Activated T-helper 2 cell treated with anti-CD3 and anti-CD28 coated beads, Interferon-gamma antibody, Interleukin-2, Interleukin-4, amounts not matched to agents 10 μg/mL and 5 μg/mL and 100 μg/mL, durations not matched to agents 14 hours and 24 hours and 36 hours (primary cell): ENCODE measurements around the gene HYAL3. TPM values are rescaled to one million over a fixed set of nuclear protein-coding genes. Genes with fewer than 3 reads are reported as not detected.

Source experiments
- DNase-seq: peaks from one replicate; pipeline ENCODE4 v3.0.0; 2021; ENCODE audit warnings: low spot score
- H3K27ac Mint-ChIP-seq: one replicate; pipeline ENCODE4 v1.8.0; 2021; ENCODE audit warnings: mixed read lengths
- H3K27me3 Mint-ChIP-seq: one replicate; pipeline ENCODE4 v1.8.0; 2021; ENCODE audit warnings: low read depth, mixed read lengths
- H3K36me3 Mint-ChIP-seq: one replicate; pipeline ENCODE4 v1.8.0; 2021; ENCODE audit warnings: low read depth, mixed read lengths
- H3K4me1 Mint-ChIP-seq: one replicate; pipeline ENCODE4 v1.8.0; 2021; ENCODE audit warnings: low read depth, mixed read lengths
- H3K4me3 Mint-ChIP-seq: one replicate; pipeline ENCODE4 v1.8.0; 2021; ENCODE audit warnings: low read depth, mild to moderate bottlenecking, moderate library complexity, mixed read lengths
- H3K9me3 Mint-ChIP-seq: one replicate; pipeline ENCODE4 v1.8.0; 2021; ENCODE audit warnings: mixed read lengths
- intact Hi-C: fragments of 100-400 bp; cut with micrococcal nuclease; formaldehyde crosslinking; loops from one replicate; pipeline ENCODE4 v1.15.1; 2023
- total RNA-seq: library from RNA; stranded (reverse); gene quantifications from 2 replicates; pipeline ENCODE4 v1.2.3, GENCODE V29; 2022

Gene HYAL3
- total RNA-seq, 1 donor from 2014 or later: 10.8 TPM

DNA sequence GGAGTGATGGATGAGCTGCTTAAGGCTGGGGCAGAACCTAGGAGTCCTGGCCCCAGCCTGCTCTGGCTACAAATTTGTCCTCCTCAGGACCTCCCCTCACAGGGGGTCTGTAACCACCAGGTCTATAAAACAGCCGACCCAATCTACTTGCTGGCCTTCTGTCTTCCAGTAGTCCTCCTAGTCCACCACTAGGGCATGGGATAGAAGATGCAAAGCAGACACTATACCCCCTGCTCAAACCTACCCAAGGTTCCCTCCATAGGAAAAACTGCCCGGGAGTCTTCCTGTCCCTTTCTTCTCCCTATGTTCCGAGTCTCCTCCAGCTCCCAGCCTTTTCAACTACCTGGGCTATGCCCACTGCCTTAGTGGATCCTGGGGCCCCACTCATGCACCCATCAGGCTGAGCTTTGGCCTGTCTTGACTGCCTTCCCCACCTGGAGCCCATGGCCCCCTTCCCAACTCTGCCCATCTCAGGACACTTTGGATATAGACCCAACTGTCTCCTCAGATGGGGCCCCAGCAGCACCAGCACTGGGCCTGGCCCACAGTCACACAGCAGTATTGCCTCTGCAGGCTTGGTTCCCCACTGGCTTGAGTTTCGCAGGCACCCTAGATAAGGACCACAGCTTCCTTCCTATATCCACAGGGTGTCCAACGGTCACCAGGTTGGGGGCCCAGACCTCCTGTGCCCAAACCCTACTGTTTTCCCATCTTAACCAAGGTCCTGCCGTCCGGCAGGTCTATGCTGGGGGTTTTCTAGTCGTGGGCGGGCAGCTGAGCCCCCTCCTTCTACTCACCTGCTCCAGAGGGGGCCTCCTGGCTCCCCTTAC, 1.1 kb downstream of the HYAL3 start:
- no peaks in the 10 kb centered on the region for H3K27me3 Mint-ChIP-seq
- peaks cover 3% of the 10 kb centered on the region for H3K36me3 Mint-ChIP-seq
- H3K4me1 Mint-ChIP-seq: peaks cover 17% of the 10 kb centered on the region
- peak overlapping the region; percentile 98 for H3K4me3 Mint-ChIP-seq
- peak overlapping the region; percentile 39 for H3K27ac Mint-ChIP-seq
- no peaks in the 10 kb centered on the region for H3K9me3 Mint-ChIP-seq
- no peak for DNase-seq
- intact Hi-C loops: loop anchor here (2.0 to 10.0 kb wide), 5 partner anchors 31 to 363 kb away; partner anchors contain the start of genes CYB561D2, GNAI2, NPRL2 and TUSC2

DNA sequence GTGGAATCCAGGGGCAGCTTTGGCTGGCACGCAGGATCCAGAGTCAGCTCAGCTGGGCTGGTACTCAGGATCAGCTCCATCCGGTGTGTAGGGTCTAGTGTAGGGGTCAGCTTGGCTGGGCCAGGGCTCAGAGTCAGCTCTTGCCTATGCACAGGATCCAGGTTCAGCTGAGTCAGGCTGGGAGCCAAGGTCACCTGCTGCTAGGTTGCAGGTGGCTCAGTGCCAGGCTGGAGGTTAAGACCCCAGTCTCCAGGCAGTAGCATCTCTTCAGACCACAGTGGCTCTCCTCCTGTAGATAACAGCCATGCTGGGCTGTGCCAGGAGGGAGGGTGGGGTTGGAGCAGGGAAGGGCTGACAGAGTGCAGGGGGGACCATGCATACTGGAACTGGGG, 1.8 kb downstream of the HYAL3 start:
- Mint-ChIP-seq H3K4me3 (peak overlapping the region; percentile 98), H3K27ac (no peak overlapping the region), H3K4me1 (peaks cover 23% of the 10 kb centered on the region), H3K9me3 (no peaks in the 10 kb centered on the region), H3K27me3 (no peaks in the 10 kb centered on the region), H3K36me3 (peaks cover 3% of the 10 kb centered on the region)
- DNase-seq: no peak
- intact Hi-C loops: loop anchor here (10.0 kb wide), 1 partner anchor 363 kb away; no protein-coding TSS in a partner anchor

GRCh38 chr3:50296721-50297383, 2.4 kb downstream of the HYAL3 start:
- Mint-ChIP-seq H3K9me3 (no peaks in the 10 kb centered on the region), H3K4me1 (peaks cover 23% of the 10 kb centered on the region), H3K36me3 (peaks cover 3% of the 10 kb centered on the region), H3K4me3 (peak overlapping the region; percentile 98), H3K27me3 (no peaks in the 10 kb centered on the region), H3K27ac (no peak overlapping the region)
- no peak for DNase-seq
- intact Hi-C loops: loop anchor here (10.0 kb wide), 1 partner anchor 362 kb away; no protein-coding TSS in a partner anchor

- no peak for DNase-seq
Observed at GRCh38 chr3:50295553-50296431, 3.4 kb downstream of the HYAL3 start.

DNA sequence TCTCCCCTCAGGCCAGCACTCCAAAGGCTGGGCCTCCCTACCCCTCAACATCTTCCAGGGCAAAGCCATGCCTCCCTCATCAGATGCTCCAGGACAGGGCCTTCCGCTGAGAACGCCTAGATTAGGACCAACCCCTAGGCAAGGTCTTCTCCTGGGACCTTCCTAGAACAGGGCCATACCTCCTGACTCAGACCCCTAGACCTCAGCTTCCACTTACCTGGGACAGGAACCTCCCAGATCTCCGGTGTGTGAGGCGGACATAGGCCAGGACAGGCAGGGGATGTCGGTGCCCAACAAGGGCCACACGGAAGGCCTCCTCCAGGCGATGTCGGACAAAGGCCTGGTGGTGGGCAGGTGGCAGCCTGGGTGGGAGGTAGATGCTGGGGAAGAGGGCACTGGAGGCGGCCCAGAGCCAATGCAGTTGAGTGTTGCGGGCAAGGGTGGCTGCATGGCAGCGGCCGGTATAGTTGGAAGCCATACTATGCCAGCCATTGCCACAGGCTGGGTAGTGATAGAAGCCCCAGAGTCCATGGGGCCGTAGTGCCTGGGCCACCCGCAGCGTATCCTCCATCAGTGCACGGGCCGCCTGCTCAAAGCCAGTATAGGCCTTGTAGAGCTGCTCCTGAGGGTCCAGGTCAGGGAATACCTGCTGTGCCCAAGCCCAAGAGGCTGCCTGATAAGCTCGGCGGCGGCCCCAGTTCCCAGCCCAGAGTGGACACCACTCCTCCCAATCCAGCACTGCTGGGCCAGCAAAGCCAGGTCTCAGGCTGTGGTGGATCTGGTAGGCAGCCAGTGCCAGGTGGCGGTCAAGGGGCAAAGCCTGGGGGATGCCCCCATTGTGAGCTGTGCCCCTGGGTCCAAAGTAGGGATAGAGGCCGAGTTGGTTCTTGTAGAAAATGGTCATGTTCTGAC, 4.5 kb downstream of the HYAL3 start:
- Mint-ChIP-seq H3K4me1 (peaks cover 14% of the 10 kb centered on the region), H3K27me3 (no peaks in the 10 kb centered on the region), H3K9me3 (no peaks in the 10 kb centered on the region), H3K27ac (no peak overlapping the region), H3K4me3 (no peak overlapping the region), H3K36me3 (peaks cover 19% of the 10 kb centered on the region)
- intact Hi-C loops: loop anchor here (10.0 kb wide), 1 partner anchor 360 kb away; no protein-coding TSS in a partner anchor
- no peak for DNase-seq

More at GRCh38 chr3:50295553-50296431, 3.4 kb downstream of the HYAL3 start:
- H3K27me3 Mint-ChIP-seq: no peaks in the 10 kb centered on the region
- peaks cover 10% of the 10 kb centered on the region for H3K36me3 Mint-ChIP-seq
- intact Hi-C loops: loop anchor here (10.0 kb wide), 1 partner anchor 361 kb away; no protein-coding TSS in a partner anchor
- peak overlapping the region; percentile 20 for H3K4me3 Mint-ChIP-seq
- no peak overlapping the region for H3K27ac Mint-ChIP-seq
- H3K4me1 Mint-ChIP-seq: peaks cover 23% of the 10 kb centered on the region
- H3K9me3 Mint-ChIP-seq: no peaks in the 10 kb centered on the region

- H3K27me3 Mint-ChIP-seq: no peaks in the 10 kb centered on the region
- no peak for DNase-seq
- peaks cover 14% of the 10 kb centered on the region for H3K4me1 Mint-ChIP-seq
- no peaks in the 10 kb centered on the region for H3K9me3 Mint-ChIP-seq
- H3K36me3 Mint-ChIP-seq: peaks cover 26% of the 10 kb centered on the region
- H3K4me3 Mint-ChIP-seq: no peak overlapping the region
- intact Hi-C loops: loop anchor here (10.0 kb wide), 1 partner anchor 359 kb away; no protein-coding TSS in a partner anchor
- H3K27ac Mint-ChIP-seq: no peak overlapping the region
Observed at GRCh38 chr3:50294089-50294488, 5.1 kb downstream of the HYAL3 start.

DNA sequence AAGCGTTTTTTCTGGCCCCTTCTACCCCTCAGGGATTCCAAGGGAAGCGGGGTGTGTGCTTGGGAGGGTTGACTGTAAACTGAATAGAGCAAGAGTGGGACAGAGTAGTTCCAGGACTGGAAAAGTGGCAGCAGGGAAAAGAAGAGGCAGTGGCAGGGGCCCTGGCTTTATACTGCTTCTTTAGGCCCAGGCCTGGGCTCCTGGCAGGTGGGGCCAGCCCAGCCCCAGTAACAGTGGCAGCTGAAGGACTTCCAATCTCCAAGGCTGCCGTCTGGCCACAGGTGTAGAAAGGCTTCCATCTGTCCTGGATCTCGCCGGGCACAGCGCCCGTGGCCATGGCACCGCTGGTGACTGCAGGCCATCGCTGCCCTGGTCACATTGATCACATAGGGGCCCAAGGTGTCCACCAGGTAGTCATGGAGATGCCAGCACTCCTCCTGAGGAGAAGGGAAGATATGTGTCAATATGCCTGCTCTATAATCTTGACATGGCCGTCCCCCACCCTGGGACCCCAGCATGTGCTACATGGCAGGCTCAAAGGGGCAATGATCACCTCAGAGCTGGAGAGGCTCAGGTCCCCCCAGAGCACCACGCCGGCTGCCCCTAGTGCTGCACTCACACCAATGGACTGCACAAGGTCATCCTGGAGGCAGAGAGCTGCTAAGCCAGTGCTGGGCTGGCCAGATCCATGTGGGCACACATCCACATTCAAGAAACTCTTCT, 6.0 kb downstream of the HYAL3 start:
- H3K9me3 Mint-ChIP-seq: no peaks in the 10 kb centered on the region
- DNase-seq: no peak
- intact Hi-C loops: loop anchor here (2.0 to 10.0 kb wide), 2 partner anchors 66 to 358 kb away; partner anchors contain the start of gene TMEM115
- peak overlapping the region; percentile 96 for H3K27ac Mint-ChIP-seq
- H3K4me3 Mint-ChIP-seq: peak overlapping the region; percentile 95
- H3K4me1 Mint-ChIP-seq: peaks cover 13% of the 10 kb centered on the region
- no peaks in the 10 kb centered on the region for H3K27me3 Mint-ChIP-seq
- peaks cover 33% of the 10 kb centered on the region for H3K36me3 Mint-ChIP-seq

GRCh38 chr3:50292159-50293078, 6.8 kb downstream of the HYAL3 start, which contains the start of gene IFRD2:
TSS of gene IFRD2 (minus strand) at chr3:50292429. CDS start at chr3:50292274, 155 bp downstream.
- Mint-ChIP-seq H3K36me3 (peaks cover 41% of the 10 kb centered on the region), H3K4me3 (peak within 1 kb of the TSS; percentile 95), H3K27ac (peak within 1 kb of the TSS; percentile 96), H3K9me3 (no peaks in the 10 kb centered on the region), H3K4me1 (peaks cover 9% of the 10 kb centered on the region), H3K27me3 (no peaks in the 10 kb centered on the region)
- peak; percentile 96 for DNase-seq
- intact Hi-C loops: loop anchor here (1.0 to 10.0 kb wide), 3 partner anchors 45 to 358 kb away; partner anchors contain the start of gene TMEM115

GRCh38 chr3:50290161-50290641, 9.0 kb downstream of the HYAL3 start:
- H3K4me1 Mint-ChIP-seq: peaks cover 9% of the 10 kb centered on the region
- H3K4me3 Mint-ChIP-seq: peak overlapping the region; percentile 18
- DNase-seq: no peak
- H3K27ac Mint-ChIP-seq: no peak overlapping the region
- no peaks in the 10 kb centered on the region for H3K27me3 Mint-ChIP-seq
- no peaks in the 10 kb centered on the region for H3K9me3 Mint-ChIP-seq
- intact Hi-C loops: loop anchor here (10.0 kb wide), 1 partner anchor 355 kb away; no protein-coding TSS in a partner anchor
- peaks cover 48% of the 10 kb centered on the region for H3K36me3 Mint-ChIP-seq

- Mint-ChIP-seq H3K9me3 (no peaks in the 10 kb centered on the region), H3K4me1 (peaks cover 9% of the 10 kb centered on the region), H3K27ac (no peak overlapping the region), H3K27me3 (no peaks in the 10 kb centered on the region), H3K4me3 (peak overlapping the region; percentile 39), H3K36me3 (peaks cover 48% of the 10 kb centered on the region)
- no peak for DNase-seq
- intact Hi-C loops: no loop called here
Observed at GRCh38 chr3:50289130-50289529, 10.1 kb downstream of the HYAL3 start.
